Measurements from ENCODE around the gene ZER1. TPM values are rescaled to one million over a fixed set of nuclear protein-coding genes. Genes with fewer than 3 reads are reported as not detected.

ZER1 gene
- total RNA-seq, 1 donor from 2014 or later, result 36.8 TPM

DNA sequence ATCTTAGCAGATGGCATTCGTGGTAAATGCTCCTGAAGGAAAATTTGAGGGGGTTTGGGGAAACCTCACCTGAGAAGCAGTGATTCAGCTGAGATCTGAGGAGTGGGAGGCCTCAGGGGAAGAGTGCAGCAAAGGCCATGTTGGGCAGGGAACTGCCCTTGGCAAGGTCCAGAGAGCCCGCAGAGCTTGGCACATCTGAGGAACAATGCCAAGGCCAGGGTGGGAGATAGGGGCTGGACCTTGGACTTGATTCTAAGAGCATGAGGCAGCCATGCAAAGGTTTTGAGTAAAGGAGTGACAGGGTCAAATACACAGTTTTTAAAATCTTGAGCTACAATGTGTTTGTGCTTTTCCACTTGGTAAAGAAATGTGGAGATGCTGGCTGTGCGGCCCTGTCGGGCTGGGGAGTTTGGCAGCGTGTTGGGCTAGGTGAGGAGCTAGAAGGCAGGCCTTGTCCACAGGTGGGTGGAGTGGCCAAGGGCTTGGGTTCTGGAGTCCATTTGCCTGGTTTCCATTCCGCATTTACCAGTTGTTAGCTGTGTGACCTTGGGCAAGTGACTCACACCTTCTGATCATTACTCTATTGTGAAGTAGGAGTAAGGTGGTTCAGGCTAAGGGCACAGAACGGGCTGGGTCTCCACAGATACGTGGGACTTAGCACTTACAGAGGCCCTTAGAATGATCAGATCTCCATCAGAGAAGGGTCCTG is 21.4 kb upstream of the ZER1 start:
- TF ChIP-seq CTCF (conservative IDR thresholded peaks at IDR 0.05), result no peak
- H3K4me1 Mint-ChIP-seq (ENCODE audit: unreplicated experiment), result no peaks in the 10 kb centered on the region
- H3K4me3 Mint-ChIP-seq, result no peak overlapping the region
- no peaks in the 10 kb centered on the region for H3K36me3 Mint-ChIP-seq
- H3K27me3 Mint-ChIP-seq, result no peaks in the 10 kb centered on the region
- DNase-seq (ENCODE audit: extremely low spot score, unreplicated experiment), result no peak
- no peaks in the 10 kb centered on the region for H3K9me3 Mint-ChIP-seq
- no peak overlapping the region for H3K27ac Mint-ChIP-seq

- DNase-seq (ENCODE audit: extremely low spot score, unreplicated experiment), result no peak
- Mint-ChIP-seq H3K4me1 (ENCODE audit: unreplicated experiment) (no peaks in the 10 kb centered on the region), H3K9me3 (no peaks in the 10 kb centered on the region), H3K27ac (no peak overlapping the region), H3K27me3 (no peaks in the 10 kb centered on the region), H3K36me3 (no peaks in the 10 kb centered on the region), H3K4me3 (no peak overlapping the region)
- TF ChIP-seq CTCF (conservative IDR thresholded peaks at IDR 0.05), result no peak
These were observed 20.4 kb upstream of the ZER1 start for GRCh38 chr9:128792134-128792533.

GRCh38 chr9:128790536-128790935 is 18.8 kb upstream of the ZER1 start:
- H3K4me3 Mint-ChIP-seq, result no peak overlapping the region
- TF ChIP-seq CTCF (conservative IDR thresholded peaks at IDR 0.05), result no peak
- no peaks in the 10 kb centered on the region for H3K4me1 Mint-ChIP-seq (ENCODE audit: unreplicated experiment)
- no peaks in the 10 kb centered on the region for H3K9me3 Mint-ChIP-seq
- no peaks in the 10 kb centered on the region for H3K36me3 Mint-ChIP-seq
- H3K27me3 Mint-ChIP-seq, result no peaks in the 10 kb centered on the region
- DNase-seq (ENCODE audit: extremely low spot score, unreplicated experiment), result no peak
- H3K27ac Mint-ChIP-seq, result no peak overlapping the region

DNA sequence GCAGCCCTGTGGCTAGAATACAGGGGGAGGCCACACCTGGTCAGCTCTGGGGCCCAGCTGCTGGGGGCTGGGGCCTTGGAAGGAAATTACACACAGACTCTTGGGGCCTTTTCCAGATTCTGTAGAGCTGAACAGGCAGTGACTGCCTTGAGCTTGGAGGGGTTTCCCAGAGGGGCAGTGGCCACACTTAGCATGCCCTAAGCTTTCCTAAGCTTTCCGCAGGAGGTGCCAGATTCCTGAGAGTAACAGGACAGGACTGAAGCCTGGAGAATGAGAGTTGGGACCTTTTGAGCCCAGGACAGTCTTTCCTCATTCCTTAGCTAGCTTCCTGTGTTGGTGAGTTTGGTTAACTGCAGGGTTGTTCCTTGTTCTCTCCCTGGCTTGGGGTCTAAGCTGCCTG is 16.7 kb upstream of the ZER1 start:
- Mint-ChIP-seq H3K9me3 (no peaks in the 10 kb centered on the region), H3K4me1 (ENCODE audit: unreplicated experiment) (no peaks in the 10 kb centered on the region), H3K27me3 (no peaks in the 10 kb centered on the region), H3K4me3 (peak overlapping the region; percentile 95), H3K36me3 (no peaks in the 10 kb centered on the region), H3K27ac (no peak overlapping the region)
- no peak for TF ChIP-seq CTCF (conservative IDR thresholded peaks at IDR 0.05)
- no peak for DNase-seq (ENCODE audit: extremely low spot score, unreplicated experiment)

GRCh38 chr9:128787659-128788058 is 15.9 kb upstream of the ZER1 start:
- Mint-ChIP-seq H3K9me3 (no peaks in the 10 kb centered on the region), H3K27ac (peak overlapping the region; percentile 92), H3K27me3 (no peaks in the 10 kb centered on the region), H3K4me3 (peak overlapping the region; percentile 95), H3K36me3 (no peaks in the 10 kb centered on the region), H3K4me1 (ENCODE audit: unreplicated experiment) (no peaks in the 10 kb centered on the region)
- TF ChIP-seq CTCF (conservative IDR thresholded peaks at IDR 0.05), result no peak
- DNase-seq (ENCODE audit: extremely low spot score, unreplicated experiment), result no peak
